ENCODE measurements around the gene TYR. TPM values are rescaled to one million over a fixed set of nuclear protein-coding genes. Genes with fewer than 3 reads are reported as not detected.
"Not testable (repeated sequence)": the region's sequence is repeated elsewhere in the genome, so short reads cannot be mapped to it uniquely, and the experiment has no call there.

TYR gene
- total and polyA plus RNA-seq, 2 donors (not counting 1 experiment from before 2014, with no cell fraction given), result not detected

GRCh38 chr11:89321401-89321800 is 143.7 kb downstream of the TYR start:
- peaks cover 0 to 2% (median 0%) of the 10 kb centered on the region in 3 donors for H3K9me3 ChIP-seq (ENCODE audit: control extremely low read depth in 1 of 3, control insufficient read depth in 2 of 3, insufficient read depth in 1 of 3, low read length in 2 of 3)
- Mint-ChIP-seq H3K27ac (no peak overlapping the region), H3K4me1 (no peaks in the 10 kb centered on the region), H3K4me3 (no peak overlapping the region), H3K9me3 (ENCODE audit: insufficient read depth) (peaks cover 4% of the 10 kb centered on the region), H3K27me3 (no peaks in the 10 kb centered on the region)
- no peaks in the 10 kb centered on the region for H3K4me1 ChIP-seq (ENCODE audit: control insufficient read depth in 2 of 2, insufficient read depth in 2 of 2, low read length in 2 of 2)
- H3K27ac ChIP-seq (ENCODE audit: low read length in 2 of 2), result no peak overlapping the region
- no peak overlapping the region for H3K9ac ChIP-seq (ENCODE audit: low read length)
- TF ChIP-seq EZH2 (IDR thresholded peaks at IDR 0.05; ENCODE audit: borderline replicate concordance, insufficient read depth, low read depth, low read length, poor library complexity, severe bottlenecking) (no peak), CTCF (IDR thresholded peaks at IDR 0.05) (no peak)
- ChIA-PET POLR2A (no interaction called here), CTCF (no interaction called here)
- H3K4me3 ChIP-seq (ENCODE audit: control extremely low read depth in 1 of 5, extremely low read depth in 1 of 5, insufficient read depth in 1 of 5, low read depth in 2 of 5, low read length in 4 of 5), result no peak overlapping the region
- intact Hi-C loops (cut with micrococcal nuclease), result no loop called here
- ATAC-seq (ENCODE audit: low read depth), result no peak
- H2AFZ ChIP-seq (ENCODE audit: insufficient read depth, low read depth, low read length, poor library complexity, severe bottlenecking), result no peak overlapping the region
- H4K20me1 ChIP-seq (ENCODE audit: control insufficient read depth, insufficient read depth, low read length, poor library complexity, severe bottlenecking), result no peaks in the 10 kb centered on the region
- no peaks in the 10 kb centered on the region for H3K27me3 ChIP-seq (replicated peaks in 1 of 4; ENCODE audit: control extremely low read depth in 1 of 4, control insufficient read depth in 3 of 4, insufficient read depth in 4 of 4, low read length in 3 of 4)
- no peak for DNase-seq
- H3K79me2 ChIP-seq (ENCODE audit: control insufficient read depth, insufficient read depth, low read length), result no peaks in the 10 kb centered on the region
- WGBS (ENCODE audit: insufficient coverage), result no CpG with 5 or more reads among the region's 2 CpGs
- no peaks in the 10 kb centered on the region for H3K36me3 ChIP-seq (replicated peaks in 1 of 2; ENCODE audit: control extremely low read depth in 1 of 2, control insufficient read depth in 1 of 2, extremely low read depth in 1 of 2, insufficient read depth in 2 of 2, low read length in 1 of 2)
- H3K4me2 ChIP-seq (replicated peaks; ENCODE audit: low read depth, low read length, poor library complexity, severe bottlenecking), result no peak overlapping the region

- H3K27me3 ChIP-seq (replicated peaks in 1 of 4; ENCODE audit: control extremely low read depth in 1 of 4, control insufficient read depth in 3 of 4, insufficient read depth in 4 of 4, low read length in 3 of 4), result no peaks in the 10 kb centered on the region
- ATAC-seq (ENCODE audit: low read depth) (no peak), DNase-seq (no peak)
- H3K4me2 ChIP-seq (replicated peaks; ENCODE audit: low read depth, low read length, poor library complexity, severe bottlenecking), result no peak overlapping the region
- H3K27me3 Mint-ChIP-seq, result no peaks in the 10 kb centered on the region
- peaks cover 7% of the 10 kb centered on the region for H3K9me3 Mint-ChIP-seq (ENCODE audit: insufficient read depth)
- no peak overlapping the region for H3K4me3 ChIP-seq (ENCODE audit: control extremely low read depth in 1 of 5, extremely low read depth in 1 of 5, insufficient read depth in 1 of 5, low read depth in 2 of 5, low read length in 4 of 5)
- intact Hi-C loops (cut with micrococcal nuclease), result no loop called here
- WGBS (ENCODE audit: insufficient coverage), result 96% methylated on average over 3 of the region's 5 CpGs
- H3K79me2 ChIP-seq (ENCODE audit: control insufficient read depth, insufficient read depth, low read length), result no peaks in the 10 kb centered on the region
- no peaks in the 10 kb centered on the region for H3K4me1 ChIP-seq (ENCODE audit: control insufficient read depth in 2 of 2, insufficient read depth in 2 of 2, low read length in 2 of 2)
- no peak overlapping the region for H3K27ac ChIP-seq (ENCODE audit: low read length in 2 of 2)
- H3K9me3 ChIP-seq (ENCODE audit: control extremely low read depth in 1 of 3, control insufficient read depth in 2 of 3, insufficient read depth in 1 of 3, low read length in 2 of 3), result no peaks in the 10 kb centered on the region
- H3K36me3 ChIP-seq (replicated peaks in 1 of 2; ENCODE audit: control extremely low read depth in 1 of 2, control insufficient read depth in 1 of 2, extremely low read depth in 1 of 2, insufficient read depth in 2 of 2, low read length in 1 of 2), result no peaks in the 10 kb centered on the region
- POLR2A ChIA-PET, result no interaction called here
- no peak overlapping the region for H2AFZ ChIP-seq (ENCODE audit: insufficient read depth, low read depth, low read length, poor library complexity, severe bottlenecking)
- H3K9ac ChIP-seq (ENCODE audit: low read length), result no peak overlapping the region
- H4K20me1 ChIP-seq (ENCODE audit: control insufficient read depth, insufficient read depth, low read length, poor library complexity, severe bottlenecking), result no peaks in the 10 kb centered on the region
- CTCF ChIA-PET, result no interaction called here
- no peak overlapping the region for H3K27ac Mint-ChIP-seq
- H3K4me1 Mint-ChIP-seq, result no peaks in the 10 kb centered on the region
- no peak for TF ChIP-seq CTCF (IDR thresholded peaks at IDR 0.05)
- no peak for TF ChIP-seq EZH2 (IDR thresholded peaks at IDR 0.05; ENCODE audit: borderline replicate concordance, insufficient read depth, low read depth, low read length, poor library complexity, severe bottlenecking)
- no peak overlapping the region for H3K4me3 Mint-ChIP-seq
Measured at GRCh38 chr11:89327885-89328284, 150.2 kb downstream of the TYR start.

GRCh38 chr11:89331940-89332339 is 154.3 kb downstream of the TYR start:
- H3K27me3 Mint-ChIP-seq; DNase-seq; H2AFZ ChIP-seq (ENCODE audit: insufficient read depth, low read depth, low read length, poor library complexity, severe bottlenecking); CTCF ChIA-PET; H3K27ac ChIP-seq (ENCODE audit: low read length in 2 of 2); H3K36me3 ChIP-seq (replicated peaks in 1 of 2; ENCODE audit: control extremely low read depth in 1 of 2, control insufficient read depth in 1 of 2, extremely low read depth in 1 of 2, insufficient read depth in 2 of 2, low read length in 1 of 2); H3K27me3 ChIP-seq (replicated peaks in 1 of 4; ENCODE audit: control extremely low read depth in 1 of 4, control insufficient read depth in 3 of 4, insufficient read depth in 4 of 4, low read length in 3 of 4); H3K9me3 ChIP-seq (ENCODE audit: control extremely low read depth in 1 of 3, control insufficient read depth in 2 of 3, insufficient read depth in 1 of 3, low read length in 2 of 3); H3K9ac ChIP-seq (ENCODE audit: low read length); H3K4me1 Mint-ChIP-seq; H3K27ac Mint-ChIP-seq; intact Hi-C loops (cut with micrococcal nuclease); H3K9me3 Mint-ChIP-seq (ENCODE audit: insufficient read depth); H3K4me2 ChIP-seq (replicated peaks; ENCODE audit: low read depth, low read length, poor library complexity, severe bottlenecking); H4K20me1 ChIP-seq (ENCODE audit: control insufficient read depth, insufficient read depth, low read length, poor library complexity, severe bottlenecking); H3K4me1 ChIP-seq (ENCODE audit: control insufficient read depth in 2 of 2, insufficient read depth in 2 of 2, low read length in 2 of 2); H3K4me3 ChIP-seq (ENCODE audit: control extremely low read depth in 1 of 5, extremely low read depth in 1 of 5, insufficient read depth in 1 of 5, low read depth in 2 of 5, low read length in 4 of 5); POLR2A ChIA-PET; ATAC-seq (ENCODE audit: low read depth); H3K4me3 Mint-ChIP-seq; H3K79me2 ChIP-seq (ENCODE audit: control insufficient read depth, insufficient read depth, low read length): not testable (repeated sequence)
- WGBS (ENCODE audit: insufficient coverage), result 81% methylated on average over 3 of the region's 4 CpGs
